NCI-H1694 treated with DMSO at 0.1 percent for 48 hours (cell line): ENCODE measurements around the gene GTF3C5.
"Not testable (repeated sequence)": the region's sequence is repeated elsewhere in the genome, so short reads cannot be mapped to it uniquely, and the experiment has no call there.

Experiments used
- DNase-seq: peaks from one replicate; lab custom pipeline; 2025; lab: John Stamatoyannopoulos, UW

GTF3C5 gene

DNA sequence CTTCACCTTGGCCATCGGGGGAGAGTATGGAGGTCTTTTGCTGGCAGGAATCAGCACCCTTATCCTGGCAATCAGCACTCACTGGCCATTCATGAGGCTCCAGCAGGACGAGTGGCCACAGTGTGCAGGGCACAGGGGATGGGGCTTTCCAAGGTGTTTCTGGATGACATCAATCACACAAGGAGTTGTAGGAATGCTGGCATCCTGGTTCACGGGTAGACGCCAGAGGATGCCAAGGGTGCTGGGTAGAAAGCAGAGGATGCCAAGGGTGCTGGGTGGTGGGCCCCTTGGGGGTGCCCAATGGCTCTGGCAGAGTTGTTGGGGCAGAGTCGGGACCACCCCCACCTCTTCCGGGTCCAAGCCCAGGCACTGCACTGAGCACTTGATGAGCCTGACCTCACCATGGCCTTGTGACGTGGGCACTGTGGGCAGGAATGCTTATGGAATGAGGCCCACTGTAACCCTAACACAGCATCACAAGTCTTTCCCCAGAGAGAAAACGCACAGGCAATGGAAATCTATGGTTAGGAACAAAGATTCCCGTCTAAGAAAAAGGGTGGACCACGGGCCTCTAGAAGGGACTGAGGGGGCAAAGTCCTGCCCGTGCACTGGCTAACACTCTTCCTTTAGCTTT, 60.1 kb downstream of the GTF3C5 start:
- DNase-seq = no peak

DNA sequence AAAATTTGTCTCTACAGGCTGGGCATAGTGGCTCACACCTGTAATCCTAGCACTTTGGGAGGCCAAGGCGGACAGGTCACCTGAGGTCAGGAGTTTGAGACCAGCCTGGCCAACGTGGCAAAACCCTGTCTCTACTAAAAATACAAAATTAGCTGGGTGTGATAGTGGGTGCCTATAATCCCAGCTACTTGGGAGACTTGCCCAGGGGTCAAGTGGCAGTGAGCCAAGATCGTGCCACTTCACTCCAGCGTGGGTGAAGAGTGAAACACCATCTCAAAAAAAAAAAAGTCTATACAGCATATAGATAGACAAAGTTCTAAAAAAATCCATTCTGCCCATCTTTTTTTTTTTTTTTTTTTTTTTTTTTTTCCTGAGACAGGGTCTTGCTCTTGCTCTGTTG, 63.6 kb downstream of the GTF3C5 start:
- not testable (repeated sequence) for DNase-seq

DNA sequence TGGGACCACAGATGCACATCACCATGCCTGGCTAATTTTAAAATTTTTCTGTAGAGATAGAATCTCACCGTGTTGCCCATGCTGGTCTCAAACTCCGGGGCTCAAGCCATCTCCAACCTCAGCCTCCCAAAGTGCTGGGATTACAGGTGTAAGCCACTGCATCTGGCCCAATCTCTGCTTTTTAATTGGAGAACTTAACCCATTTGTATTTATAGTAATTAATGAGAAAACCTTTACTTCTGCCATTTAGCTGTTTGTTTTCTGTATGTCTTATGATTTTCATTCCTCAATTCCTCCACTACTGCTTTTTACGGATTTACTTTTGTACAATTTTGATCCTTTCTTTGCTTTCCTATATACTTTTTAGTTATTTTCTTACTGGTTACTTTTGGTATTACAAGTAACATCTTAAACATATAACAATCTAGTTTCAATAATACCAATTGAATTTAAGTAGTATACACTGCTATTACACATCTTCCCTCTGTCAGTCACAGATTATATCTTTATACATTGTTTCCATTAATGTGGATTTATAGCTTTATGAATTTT, 64.1 kb downstream of the GTF3C5 start:
- DNase-seq = no peak

DNA sequence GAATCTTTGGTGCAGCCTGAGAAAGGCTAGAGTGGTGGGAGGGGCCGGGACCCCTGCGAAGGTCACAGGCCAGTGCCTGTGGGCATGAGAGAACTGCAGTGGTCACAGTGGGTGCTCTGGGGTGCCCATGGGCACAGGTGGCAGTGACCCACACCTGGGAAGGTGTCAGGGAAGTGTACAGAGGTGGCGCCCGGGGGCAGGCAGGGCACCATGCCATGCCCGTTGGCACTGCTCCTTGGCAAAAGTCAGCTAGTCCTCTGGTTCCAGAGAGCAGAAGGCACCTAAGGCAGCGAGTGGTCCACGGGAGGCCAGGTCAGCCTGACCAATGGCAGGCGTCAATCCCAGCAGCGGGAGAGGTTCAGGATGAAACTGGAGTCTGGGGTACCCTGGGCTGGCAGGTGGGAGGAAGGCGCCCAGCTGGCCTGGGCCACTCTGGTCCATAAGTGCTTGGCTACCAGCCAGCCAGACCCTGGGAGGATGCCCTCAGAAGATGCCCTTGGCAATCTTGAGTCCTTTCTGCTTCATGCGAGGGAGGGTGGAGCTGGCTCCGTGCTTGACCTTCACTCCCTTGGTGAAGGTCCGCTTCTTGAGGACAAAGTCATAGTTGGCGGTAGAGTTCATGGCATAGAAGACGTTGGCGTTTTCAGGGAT, 67.4 kb downstream of the GTF3C5 start:
- DNase-seq = no peak

DNA sequence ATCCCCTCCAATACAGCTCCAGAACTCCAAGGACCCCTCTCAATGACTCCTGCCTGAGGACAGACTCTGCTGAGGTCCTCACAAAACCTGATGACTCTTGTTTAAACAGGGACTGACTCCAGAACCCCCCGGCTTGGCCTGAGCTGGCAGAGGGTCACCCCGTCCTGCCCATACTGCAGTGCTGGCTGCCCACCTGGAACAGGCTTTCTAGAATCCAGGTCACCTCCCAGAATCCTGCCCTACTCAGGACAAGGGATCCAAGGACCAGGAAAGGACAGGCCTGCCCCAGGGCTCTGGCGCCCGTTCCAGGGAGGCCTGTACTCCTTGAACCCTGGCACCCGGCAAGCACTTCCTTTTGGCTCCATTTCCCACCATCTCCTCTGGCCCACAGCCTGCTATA, 68.1 kb downstream of the GTF3C5 start:
- no peak for DNase-seq

DNA sequence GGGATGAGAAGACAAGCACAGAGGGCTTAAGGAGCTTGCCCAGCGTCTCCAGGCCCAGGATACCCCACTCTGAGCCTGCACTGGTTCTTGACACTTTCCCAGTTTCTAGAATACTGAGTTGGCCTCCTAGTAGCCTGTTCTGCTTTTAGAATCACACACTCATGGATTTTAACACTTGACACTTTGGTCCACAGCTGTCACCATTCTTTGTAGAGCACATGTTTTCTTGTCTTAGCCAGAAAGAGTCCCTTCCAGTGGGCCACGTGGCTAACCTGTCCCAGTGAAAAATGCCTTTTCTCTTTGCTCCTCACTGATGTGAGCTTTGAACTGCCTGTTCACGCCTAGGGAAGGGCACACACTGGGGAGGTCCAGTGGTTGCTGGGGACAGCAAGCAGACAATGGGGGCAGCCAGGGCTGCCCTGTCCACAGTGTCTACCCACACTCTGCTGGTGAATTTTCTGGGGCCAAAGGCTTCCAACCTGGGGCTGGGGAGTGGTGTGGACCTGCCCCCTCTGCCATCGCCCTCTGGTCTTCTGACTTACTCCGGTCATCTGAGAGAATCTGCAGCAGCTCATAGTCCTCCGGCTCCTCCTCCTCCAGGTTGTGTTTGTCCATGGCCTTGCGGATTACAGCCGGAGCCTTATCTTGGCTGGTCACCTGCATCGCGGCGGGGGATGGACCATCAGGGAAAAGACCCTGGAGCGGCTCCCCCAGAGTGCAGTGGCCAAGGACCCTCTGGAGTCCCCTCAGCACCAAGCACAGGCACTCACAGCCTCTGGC, 69.1 kb downstream of the GTF3C5 start:
- DNase-seq = no peak

DNA sequence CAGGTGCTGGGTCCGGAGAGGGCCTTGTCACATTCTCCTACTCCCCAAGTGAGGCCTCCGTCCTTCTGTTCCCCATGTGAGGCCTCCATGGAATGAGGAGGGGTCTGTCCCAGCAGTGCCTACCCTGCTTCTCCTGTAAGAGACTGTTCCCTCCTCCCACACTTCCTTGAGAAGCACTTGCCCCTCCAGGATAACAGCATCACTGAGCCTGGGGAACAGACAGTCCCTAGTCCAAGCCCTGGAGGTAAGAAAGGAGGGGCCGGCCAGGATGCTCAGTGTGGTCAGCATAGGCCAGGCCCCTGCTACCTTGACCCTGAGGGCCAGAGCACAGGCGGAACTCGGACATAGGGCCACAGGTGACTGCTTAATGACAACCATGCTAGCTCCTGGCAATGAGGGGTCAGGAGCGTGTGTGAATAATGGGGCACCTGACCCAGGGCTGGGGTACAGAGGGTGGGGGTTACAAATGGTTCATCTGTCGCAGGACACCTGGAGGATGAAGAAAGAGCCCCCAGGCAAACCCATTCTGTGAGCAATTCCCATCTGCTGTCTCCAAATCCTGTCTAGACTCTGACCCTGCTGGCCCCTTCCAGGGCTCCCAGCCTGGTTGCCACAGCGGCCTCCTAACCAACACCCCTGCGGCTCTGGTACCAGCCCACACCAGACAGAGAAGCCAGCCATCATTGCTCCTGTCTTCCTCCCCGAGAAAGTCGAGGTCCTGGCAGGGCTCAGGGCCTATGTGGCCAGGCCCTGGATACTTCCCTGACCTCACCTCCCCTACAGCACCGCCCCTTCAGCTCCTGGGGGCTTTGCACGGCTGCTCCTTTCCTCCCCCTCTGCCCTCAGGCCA, 69.9 kb downstream of the GTF3C5 start:
- no peak for DNase-seq

DNA sequence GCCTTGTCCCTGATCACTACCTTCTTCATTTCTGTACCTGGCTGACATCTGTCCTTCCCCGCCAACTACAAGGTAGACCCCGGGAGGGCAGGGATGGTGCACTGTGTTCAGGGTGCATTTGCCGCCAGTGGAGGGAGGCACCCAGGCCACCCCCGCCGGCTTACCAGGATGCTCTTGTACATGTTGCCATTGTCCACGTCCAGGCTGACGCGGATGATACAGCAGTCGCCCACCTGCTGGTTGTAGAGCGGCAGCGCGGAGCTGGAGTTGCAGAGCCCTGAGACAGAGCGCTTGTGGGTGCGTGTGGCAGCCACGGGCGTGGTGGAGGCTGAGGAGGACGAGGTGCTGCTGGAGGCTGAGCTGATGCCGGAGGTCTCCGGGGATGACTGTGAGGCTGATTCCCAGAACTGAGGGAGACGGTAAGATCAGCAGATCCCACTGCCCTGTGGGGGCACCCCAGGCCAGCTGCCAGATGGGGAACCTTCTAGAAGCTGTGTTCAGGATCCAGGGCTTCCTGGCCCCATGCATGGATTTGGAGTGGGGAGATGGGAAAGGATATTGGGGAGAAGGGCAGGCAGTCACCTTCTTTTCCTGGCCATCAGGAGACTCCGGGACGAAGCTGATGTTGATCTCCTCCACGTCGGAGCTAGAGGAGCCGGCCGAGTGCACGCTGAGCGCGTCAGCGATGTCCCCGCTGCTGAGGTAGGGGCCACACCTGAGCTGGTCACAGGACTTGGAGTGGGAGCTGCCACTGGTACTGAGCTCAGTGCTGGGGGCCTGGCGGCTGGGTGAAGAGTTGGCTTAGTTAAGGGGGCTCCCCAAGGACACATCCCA, 70.8 kb downstream of the GTF3C5 start:
- DNase-seq = no peak

DNA sequence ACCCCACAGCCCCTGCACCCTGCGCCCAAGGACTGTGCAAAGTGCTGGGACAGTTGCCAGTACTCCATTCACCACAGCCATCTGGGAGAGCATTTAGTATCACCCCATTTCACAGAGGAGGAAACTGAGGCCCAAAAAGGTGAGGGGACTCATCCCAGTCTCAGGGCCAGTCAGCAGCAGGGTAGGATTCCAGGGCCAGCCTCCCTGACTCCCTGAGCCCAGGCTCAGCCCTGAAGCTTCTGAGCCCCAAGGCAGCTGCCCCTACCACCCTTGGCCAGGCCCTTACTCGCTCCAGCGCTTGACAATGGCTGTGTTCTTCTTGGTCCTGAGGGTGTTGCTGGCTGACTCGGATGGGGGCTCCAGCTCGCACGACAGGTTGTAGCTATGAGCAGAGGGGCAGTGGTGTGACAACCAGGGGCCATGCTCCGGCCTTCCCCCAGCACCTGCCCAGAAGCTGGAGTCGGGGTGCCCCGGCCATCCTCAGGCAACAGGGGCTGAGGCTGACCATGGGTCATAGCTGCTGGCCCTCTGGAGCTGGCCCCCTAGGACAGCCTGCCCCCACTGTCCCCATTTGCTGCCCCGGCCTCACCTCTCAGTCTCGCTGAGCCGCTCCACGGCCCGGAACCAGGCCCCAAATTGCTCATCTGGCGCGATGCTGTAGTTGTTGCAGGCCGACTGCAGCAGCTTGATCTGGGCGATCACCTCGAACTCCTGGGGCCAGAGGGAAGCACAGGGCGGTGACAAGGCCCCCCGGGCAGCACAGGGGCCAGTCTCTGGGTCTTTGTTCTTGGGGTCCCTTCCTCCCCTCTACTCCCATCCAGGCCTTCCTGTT, 71.6 kb downstream of the GTF3C5 start:
- no peak for DNase-seq

DNA sequence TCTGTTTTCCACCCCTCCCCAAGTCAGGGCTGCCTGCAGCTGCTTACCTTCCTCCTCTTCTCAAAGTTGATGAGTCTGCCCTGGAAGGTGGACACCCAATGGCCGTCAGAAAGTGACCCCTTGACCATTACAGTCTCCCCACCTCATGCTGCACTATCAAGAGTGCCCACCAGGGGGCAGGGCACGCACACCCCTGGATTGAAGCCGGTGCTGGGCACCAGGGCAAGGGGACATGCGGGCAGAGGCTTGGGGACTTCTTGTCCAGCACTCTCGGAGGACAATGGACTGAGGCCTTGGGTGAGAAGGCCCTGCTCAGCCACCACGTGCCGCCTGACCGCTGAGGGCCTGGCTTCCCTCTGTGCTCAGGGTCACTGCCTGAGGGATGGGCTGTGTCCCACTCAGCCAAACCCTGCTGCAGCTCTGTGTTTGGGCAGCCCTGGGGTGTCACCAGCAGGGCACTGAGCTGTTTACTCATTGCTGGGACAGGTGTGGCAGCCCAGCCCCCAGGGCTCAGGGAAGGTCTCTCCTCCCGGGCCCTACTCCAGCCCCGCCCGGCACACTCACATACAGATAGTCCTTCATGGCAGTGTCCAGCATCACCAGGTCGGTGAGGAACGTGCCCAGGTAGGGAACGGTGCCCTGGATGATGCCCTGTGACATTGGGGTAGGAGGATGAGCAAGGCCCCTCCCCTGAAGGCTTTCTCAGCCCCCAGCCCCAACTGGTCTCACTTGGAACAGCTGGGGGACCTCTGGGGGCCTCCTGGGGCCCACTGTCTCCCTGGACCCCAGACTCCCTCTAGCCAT, 72.6 kb downstream of the GTF3C5 start:
- DNase-seq = no peak

DNA sequence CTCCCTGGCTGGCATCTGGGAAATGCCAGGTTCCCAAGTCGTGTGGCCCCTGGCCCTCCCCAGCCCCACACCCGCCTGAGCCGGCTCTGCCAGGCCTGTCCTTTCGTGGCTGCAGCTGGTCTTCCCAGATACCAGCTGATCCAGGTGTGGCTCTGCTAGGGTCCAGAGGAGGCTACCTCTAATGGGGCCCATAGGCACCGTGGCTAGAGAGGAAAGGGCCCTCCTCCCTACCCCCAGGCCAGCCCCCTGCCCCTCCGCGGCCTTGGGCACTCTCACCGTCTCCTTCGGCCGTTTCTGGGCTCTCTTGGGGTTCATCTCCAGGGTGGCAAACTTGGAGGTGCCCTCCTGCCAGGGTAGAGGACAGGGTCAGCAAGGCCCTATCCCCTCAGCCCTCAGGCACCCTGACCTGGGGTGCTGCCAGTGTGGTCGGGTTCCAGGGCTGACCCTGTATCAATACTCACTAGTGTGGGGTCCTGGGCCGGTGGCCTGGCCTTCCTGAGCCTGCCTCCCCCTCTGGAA, 73.2 kb downstream of the GTF3C5 start:
- no peak for DNase-seq

DNA sequence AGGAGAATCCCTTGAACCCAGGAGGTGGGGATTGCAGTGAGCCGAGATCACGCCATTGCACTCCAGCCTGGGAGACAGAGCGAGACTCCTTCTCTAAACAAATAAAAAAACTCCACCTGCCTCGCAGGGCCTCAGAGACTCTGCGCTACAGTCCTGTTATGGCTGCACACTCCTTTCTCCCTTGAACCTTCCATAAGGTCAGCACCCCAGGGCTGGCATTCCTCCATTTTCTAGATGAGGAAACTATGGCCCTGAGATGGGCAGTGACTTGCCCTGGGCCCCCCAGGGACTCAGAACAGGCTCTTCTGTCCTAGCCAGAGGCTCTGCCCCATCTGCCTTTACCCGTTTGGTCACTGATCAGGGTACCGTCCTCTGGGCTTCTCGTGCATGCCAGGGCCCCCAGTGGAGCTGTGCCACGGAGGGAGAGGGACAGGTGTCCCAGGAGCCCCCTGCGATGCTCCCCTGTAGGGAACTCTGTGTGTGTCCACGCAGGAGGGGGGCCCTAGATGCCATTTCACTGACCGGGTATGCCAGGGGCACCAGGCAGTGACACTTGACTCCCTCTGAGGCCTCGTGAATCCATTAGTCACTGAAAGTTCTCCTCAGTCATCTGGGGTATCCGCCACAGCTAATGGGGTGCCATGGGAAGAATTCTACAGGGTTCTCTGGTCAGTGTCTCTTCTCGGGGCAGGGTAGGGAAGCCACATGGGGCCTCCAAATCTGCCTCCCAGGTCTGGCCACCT, 74.1 kb downstream of the GTF3C5 start:
- no peak for DNase-seq

DNA sequence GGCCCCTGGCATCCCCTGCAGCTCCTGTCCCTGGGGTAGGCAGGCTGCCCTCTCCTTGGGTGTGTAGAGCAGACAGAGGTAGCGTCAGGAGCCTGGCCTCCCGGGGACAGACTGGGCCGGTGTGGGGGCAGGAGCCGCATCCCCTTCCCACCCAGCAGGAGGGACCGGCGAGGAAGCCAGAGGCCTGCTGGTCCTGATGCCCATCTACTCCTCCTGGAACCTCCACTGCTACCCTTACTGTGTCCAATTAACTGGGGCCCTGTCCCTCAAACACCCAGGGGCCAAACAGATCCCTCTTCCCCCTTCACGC, 74.6 kb downstream of the GTF3C5 start:
- no peak for DNase-seq

DNA sequence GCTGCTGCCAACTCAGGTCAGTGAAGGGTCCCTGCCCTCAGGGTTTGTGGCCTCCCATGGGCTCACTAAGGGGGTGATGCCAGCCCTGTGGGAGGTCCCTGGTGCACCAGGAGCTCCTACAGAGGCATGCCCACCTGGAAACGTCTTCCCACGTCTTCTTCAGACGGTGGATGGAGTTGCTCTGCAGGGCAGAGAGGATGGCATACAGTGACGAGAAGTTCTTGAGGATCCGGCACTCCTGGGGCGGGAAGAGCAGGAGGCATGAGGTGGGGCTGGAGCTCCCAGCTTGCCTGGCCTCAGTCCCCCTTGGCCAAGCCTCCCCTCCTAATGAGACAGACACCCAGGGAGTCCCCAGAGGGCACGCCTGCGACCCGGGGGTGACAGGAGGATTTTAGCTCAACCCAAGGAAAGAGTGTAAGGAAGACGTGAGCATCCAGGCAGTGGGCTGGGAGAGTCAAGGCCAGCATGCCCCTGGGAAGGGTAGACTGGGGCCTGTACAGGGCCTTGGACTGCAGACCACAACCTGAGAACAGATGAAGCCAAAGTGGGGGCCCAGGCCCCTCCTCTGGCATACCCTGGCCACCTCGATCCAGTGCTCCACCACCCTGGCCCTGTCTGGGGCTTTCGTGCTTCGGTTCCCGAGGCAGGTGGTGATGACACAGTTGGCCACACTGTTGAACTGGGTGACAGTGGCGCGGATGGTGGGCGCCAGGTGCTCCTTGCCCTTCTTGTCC, 75.9 kb downstream of the GTF3C5 start:
- DNase-seq = no peak

DNA sequence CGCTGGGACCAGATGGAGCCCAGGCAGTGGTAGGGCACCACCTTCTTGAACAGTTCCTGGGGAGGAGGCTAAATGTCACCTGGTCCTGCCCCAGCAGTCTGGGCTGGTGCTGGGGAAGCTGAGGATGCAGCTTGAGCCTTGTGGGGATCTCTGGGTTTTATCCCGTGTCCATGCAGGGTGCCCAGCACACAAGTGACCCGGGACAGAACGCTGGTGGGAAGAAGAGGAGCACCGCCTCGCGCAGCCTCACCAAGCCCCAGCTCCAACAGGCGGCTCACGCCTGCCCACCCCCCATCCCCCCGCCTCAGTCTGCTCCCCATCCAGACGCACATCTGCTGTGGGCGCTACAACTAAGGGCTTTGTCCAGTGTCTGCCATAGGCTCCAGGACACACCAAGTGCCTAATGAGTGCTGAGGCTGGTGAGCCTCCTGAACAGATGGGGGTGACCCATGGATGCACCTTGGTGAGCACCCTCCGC, 76.5 kb downstream of the GTF3C5 start:
- no peak for DNase-seq
